Fibroblast of pulmonary artery (primary cell): Measurements from ENCODE around the gene TBC1D2B.

Experiments used
- DNase-seq: peaks from one replicate; pipeline ENCODE4 v3.0.0-alpha.2; 2010; ENCODE audit warnings: low read depth
- H3K4me3 ChIP-seq: replicated peaks from 2 replicates; pipeline ENCODE4 v1.5.1; 2011; ENCODE audit warnings: low read depth, mild to moderate bottlenecking, control low read depth, low read length, moderate library complexity
- CTCF ChIP-seq: IDR thresholded peaks from 2 replicates; pipeline ENCODE4 v1.5.1; 2011; ENCODE audit warnings: mild to moderate bottlenecking, control low read depth, low read length, inconsistent platforms; ENCODE audit errors: missing control alignments

The TBC1D2B gene

DNA sequence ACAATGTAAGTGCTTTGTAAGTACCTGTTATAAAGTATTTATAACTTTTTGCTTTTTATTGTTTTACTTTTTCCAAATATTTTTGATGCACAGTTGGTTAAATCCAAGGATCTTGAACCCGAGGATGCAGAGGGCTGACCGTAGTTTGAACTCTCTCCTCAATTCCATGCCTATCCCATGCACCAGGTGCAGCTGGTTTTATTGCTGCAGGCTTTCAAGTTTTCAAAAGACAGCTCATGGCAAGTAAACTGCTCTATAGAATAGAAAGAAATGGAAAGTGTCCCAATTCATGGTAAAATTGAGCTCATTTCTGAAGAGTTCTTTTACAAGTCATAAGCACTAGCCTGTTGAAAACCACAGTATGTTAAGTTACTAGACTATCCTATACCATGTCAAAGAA is 131.9 kb downstream of the TBC1D2B start:
- H3K4me3 ChIP-seq = no peak overlapping the region
- DNase-seq = no peak
- TF ChIP-seq CTCF = no peak
